Cardiac fibroblast (primary cell): Measurements from ENCODE around the gene CCM2L.

ENCODE experiments used
- DNase-seq, 2 donors: peaks; one replicate each; pipeline versions ENCODE4 v3.0.0 to v3.0.0-alpha.2; 2010; ENCODE audit warnings: low read depth in 2 of 2
- H3K4me3 ChIP-seq, 2 donors: replicated peaks in 1 of 2; 1 replicate in 1 of 2; 2 replicates in 1 of 2; pipeline ENCODE4 v1.5.1; 2011; ENCODE audit warnings: low read depth in 2 of 2, low read length in 2 of 2, mild to moderate bottlenecking in 2 of 2, moderate library complexity in 1 of 2
- TF ChIP-seq, protein P1 (sequence below): IDR thresholded peaks from one replicate; pipeline ENCODE4 v1.5.1; 2011; ENCODE audit warnings: low read depth, mild to moderate bottlenecking, low read length, inconsistent platforms

CCM2L gene

DNA sequence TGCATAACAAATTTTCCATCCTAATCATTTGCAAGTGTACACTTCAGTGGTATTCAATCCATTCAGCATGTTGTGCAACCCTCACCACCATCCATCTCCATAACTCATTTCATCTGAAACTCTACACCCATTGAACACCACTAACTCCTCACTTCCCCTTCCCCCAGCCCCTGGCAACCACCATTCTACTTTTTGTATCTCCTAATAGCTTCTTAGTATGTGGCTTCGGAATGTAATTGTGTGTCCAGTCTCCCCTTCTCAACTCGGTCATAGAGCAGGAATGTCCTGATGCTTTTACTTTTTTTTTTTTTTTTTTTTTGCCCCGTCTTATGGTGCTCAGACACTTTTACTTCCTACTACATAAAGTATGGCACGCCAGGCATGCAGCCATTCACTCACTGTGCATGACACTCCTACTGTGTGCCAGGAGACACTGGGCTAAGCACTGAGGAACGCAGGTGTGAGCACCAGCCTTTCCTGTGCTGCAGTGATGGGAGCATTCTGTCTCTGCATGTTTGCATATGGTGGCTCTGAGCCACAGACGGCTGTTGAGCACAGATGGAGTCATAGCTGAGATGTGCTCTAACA lies 57.1 kb downstream of the CCM2L start:
- no peak overlapping the region for H3K4me3 ChIP-seq
- peak; percentile 28 to 80 for DNase-seq
- TF ChIP-seq, protein P1, sequence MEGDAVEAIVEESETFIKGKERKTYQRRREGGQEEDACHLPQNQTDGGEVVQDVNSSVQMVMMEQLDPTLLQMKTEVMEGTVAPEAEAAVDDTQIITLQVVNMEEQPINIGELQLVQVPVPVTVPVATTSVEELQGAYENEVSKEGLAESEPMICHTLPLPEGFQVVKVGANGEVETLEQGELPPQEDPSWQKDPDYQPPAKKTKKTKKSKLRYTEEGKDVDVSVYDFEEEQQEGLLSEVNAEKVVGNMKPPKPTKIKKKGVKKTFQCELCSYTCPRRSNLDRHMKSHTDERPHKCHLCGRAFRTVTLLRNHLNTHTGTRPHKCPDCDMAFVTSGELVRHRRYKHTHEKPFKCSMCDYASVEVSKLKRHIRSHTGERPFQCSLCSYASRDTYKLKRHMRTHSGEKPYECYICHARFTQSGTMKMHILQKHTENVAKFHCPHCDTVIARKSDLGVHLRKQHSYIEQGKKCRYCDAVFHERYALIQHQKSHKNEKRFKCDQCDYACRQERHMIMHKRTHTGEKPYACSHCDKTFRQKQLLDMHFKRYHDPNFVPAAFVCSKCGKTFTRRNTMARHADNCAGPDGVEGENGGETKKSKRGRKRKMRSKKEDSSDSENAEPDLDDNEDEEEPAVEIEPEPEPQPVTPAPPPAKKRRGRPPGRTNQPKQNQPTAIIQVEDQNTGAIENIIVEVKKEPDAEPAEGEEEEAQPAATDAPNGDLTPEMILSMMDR, result no peak

DNA sequence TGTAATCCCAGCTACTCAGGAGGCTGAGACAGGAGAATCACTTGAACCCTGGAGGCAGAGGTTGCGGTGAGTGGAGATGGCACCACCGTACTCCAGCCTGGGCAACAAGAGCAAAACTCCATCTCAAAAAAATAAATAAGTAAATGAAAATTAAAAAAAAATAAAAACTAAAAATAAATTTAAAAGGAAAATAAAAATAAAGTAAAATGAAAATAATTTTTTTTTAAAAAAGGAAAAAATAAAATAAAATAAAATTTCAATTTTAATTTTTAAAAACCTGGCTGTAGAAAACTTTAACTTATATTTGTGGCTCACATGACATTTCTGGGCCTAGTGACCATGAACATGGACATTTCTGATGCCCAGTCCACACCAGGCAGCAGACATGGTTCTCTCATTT lies 57.9 kb downstream of the CCM2L start:
- no peak overlapping the region for H3K4me3 ChIP-seq
- TF ChIP-seq, protein P1, result no peak
- no peak for DNase-seq

DNA sequence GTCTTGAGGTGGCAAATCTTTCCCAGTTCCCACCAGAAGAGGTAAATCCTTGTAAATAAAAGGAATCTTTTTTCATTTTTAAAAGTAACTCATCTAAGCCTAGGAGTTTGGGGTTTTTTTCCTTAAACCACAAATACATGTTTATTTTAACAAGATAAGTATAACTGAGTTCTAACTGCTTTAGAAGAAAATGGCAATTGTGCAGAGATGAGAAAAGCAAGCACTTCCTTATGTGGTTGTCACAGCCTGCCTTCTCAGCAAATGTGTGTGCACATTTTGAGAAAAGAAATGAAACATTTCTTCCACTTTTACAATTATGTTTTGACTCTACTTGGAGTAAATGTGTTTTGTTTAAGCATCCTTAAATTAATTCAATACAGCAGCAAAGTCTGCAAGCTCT lies 59.5 kb downstream of the CCM2L start:
- DNase-seq, result no peak
- no peak overlapping the region for H3K4me3 ChIP-seq

DNA sequence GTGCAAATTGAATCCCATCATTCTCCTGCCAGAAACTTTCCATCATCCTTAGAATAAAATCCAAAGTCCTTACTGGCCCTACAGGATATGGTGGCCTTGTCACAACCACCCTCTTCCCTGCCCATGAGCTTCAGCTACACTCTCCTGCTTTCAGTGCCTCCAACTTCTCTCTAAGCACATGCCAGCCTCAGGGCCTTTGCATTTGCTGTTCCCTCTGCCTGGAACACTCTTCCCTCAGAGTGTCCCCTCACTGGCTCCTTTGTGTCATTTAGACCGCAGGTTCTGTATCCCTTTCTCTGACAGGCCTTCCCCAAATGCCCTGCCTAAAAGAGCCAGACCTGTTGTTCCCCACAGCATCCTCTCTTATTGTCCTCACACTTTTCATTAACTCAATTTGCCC lies 60.0 kb downstream of the CCM2L start:
- TF ChIP-seq, protein P1, result no peak
- no peak overlapping the region for H3K4me3 ChIP-seq
- no peak for DNase-seq

More for the DNA sequence above, 59.5 kb downstream of the CCM2L start:
- TF ChIP-seq, protein P1, result no peak

DNA sequence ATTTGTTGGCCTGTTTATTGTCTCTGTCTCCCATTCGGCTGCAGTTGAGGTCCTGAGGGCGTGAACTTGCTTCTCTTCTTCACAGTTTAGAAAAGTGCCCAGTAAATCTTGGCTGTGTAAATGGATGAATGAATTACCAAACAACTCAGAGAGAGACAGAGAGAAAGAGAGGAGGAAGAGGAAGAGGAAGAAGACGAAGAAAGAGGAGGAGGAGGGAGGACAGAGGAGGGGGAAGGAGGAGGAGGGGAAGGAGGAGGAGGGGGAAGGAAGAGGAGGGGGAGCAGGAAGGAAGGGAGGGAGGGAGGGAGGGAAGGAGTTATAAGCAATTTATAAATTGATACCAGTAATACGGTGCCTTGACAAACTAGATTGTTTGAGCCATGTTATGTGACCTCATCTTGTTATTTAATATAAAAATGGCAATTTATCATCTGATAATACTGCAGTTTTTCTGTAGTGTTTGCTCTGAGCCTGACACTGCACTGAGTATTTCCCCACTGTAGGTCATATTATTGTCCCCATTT lies 60.5 kb downstream of the CCM2L start:
- DNase-seq, result no peak
- H3K4me3 ChIP-seq, result no peak overlapping the region
- TF ChIP-seq, protein P1, result no peak

DNA sequence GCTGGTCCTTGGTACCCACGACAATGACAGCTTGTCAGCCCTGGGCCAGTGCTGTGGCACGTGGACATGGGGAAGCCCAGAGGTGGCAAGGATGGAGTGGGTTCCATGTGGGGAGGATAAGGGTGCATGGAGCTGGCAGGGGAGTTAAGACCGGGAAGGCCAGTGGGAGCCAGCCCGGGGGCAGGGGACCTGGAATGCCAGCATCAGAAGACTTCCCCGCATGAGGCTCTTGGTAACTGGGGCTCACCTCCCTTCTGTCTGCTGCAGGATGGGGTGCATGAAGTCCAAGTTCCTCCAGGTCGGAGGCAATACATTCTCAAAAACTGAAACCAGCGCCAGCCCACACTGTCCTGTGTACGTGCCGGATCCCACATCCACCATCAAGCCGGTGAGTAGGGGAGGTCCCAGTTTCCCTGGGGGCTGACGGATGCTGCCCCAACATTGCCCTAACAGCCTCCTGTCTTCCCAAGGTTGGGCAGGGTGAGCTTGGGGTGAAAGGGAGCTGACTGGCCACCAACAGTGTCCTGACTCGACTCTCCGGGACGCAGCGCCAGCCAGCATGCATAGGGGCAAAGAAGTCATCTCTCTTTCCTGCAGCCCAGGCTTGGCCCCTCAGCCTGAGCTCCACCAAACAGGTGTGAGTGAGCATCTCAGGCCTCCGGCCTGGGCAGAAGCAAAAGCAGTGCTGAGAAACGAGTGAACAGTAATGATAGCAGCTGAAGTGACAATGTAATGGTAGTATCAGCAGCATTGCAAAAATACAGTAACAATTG lies 61.3 kb downstream of the CCM2L start:
- no peak for DNase-seq
- TF ChIP-seq, protein P1, result no peak
- H3K4me3 ChIP-seq, result no peak overlapping the region
